ENCODE measurements around the gene SKP1.

DNA sequence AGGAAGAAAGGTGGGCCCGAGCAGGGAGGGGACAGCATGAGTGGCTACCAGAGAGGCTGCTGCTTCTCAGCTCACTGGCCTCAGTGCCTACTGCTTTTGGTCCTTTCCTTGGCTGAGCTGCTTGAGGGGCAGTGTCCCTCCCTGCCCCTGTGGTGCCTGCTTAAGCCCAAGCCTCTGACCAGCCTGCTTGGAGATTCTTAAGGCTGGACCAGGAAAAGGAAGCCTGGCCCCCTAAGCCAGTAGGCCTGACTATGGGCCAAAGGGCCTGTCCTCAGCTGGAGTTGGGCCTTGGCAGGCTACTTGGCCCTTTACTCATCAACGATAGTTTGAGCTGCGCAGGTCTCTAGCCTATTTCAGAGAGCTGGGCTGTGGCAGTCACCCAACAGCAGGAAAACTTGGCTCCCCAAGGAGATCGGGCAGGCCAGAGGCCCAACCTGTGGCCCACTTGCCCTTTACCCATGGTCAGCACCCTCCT, 37.3 kb downstream of the SKP1 start:
- TF ChIP-seq, protein P1, sequence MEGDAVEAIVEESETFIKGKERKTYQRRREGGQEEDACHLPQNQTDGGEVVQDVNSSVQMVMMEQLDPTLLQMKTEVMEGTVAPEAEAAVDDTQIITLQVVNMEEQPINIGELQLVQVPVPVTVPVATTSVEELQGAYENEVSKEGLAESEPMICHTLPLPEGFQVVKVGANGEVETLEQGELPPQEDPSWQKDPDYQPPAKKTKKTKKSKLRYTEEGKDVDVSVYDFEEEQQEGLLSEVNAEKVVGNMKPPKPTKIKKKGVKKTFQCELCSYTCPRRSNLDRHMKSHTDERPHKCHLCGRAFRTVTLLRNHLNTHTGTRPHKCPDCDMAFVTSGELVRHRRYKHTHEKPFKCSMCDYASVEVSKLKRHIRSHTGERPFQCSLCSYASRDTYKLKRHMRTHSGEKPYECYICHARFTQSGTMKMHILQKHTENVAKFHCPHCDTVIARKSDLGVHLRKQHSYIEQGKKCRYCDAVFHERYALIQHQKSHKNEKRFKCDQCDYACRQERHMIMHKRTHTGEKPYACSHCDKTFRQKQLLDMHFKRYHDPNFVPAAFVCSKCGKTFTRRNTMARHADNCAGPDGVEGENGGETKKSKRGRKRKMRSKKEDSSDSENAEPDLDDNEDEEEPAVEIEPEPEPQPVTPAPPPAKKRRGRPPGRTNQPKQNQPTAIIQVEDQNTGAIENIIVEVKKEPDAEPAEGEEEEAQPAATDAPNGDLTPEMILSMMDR (tag by site-specific recombination; IDR thresholded peaks at IDR 0.05), result no peak
- TF ChIP-seq ZNF174 (tag by site-specific recombination; IDR thresholded peaks at IDR 0.05), result no peak
- no peak for TF ChIP-seq ZNF670 (tag by site-specific recombination; IDR thresholded peaks at IDR 0.05; ENCODE audit: low read depth)
- TF ChIP-seq RBAK (tag by site-specific recombination; IDR thresholded peaks at IDR 0.05), result no peak
- TF ChIP-seq ZNF776 (tag by site-specific recombination; IDR thresholded peaks at IDR 0.05; ENCODE audit: borderline replicate concordance), result no peak
- TF ChIP-seq MYNN (tag by site-specific recombination; IDR thresholded peaks at IDR 0.05; ENCODE audit: borderline replicate concordance), result no peak
- TF ChIP-seq ZSCAN23 (tag by site-specific recombination; IDR thresholded peaks at IDR 0.05), result no peak
- TF ChIP-seq ZNF140 (tag by site-specific recombination; IDR thresholded peaks at IDR 0.05), result no peak

All from HEK293 (cell line).